Liver (tissue), 9 donors: ENCODE results near the gene ELF4. TPM values are rescaled to one million over a fixed set of nuclear protein-coding genes. Genes with fewer than 3 reads are reported as not detected.
A peak's percentile ranks its signal among the peaks of the same experiment; 100 is the strongest.

Experiments
- DNase-seq: peaks from one replicate; pipeline ENCODE4 v3.0.0-alpha.2; 2017; ENCODE audit warnings: low spot score
- H3K27ac ChIP-seq, 2 donors: one replicate each; pipeline ENCODE4 v1.7.0; 2013; ENCODE audit warnings: inconsistent platforms in 2 of 2, low read length in 2 of 2, control low read depth in 1 of 2, low read depth in 1 of 2, mild to moderate bottlenecking in 1 of 2
- H3K27me3 ChIP-seq, 4 donors: one replicate each; pipeline versions ENCODE4 v1.6.1 to v1.7.0; 2013; ENCODE audit warnings: low read length in 3 of 4, inconsistent platforms in 1 of 4, mild to moderate bottlenecking in 1 of 4, moderate library complexity in 1 of 4; ENCODE audit not compliant: control insufficient read depth in 4 of 4, insufficient read depth in 4 of 4
- H3K36me3 ChIP-seq, 4 donors: one replicate each; pipeline versions ENCODE4 v1.6.1 to v1.7.0; 2013; ENCODE audit warnings: low read length in 3 of 4, mild to moderate bottlenecking in 3 of 4, low read depth in 1 of 4, moderate library complexity in 1 of 4; ENCODE audit not compliant: control insufficient read depth in 4 of 4, insufficient read depth in 3 of 4
- H3K4me1 ChIP-seq, 4 donors: one replicate each; pipeline versions ENCODE4 v1.6.1 to v1.7.0; 2013; ENCODE audit warnings: low read length in 3 of 4, mild to moderate bottlenecking in 3 of 4, moderate library complexity in 1 of 4; ENCODE audit not compliant: control insufficient read depth in 4 of 4, insufficient read depth in 4 of 4
- H3K4me3 ChIP-seq, 3 donors: one replicate each; pipeline versions ENCODE4 v1.6.1 to v1.7.0; 2013; ENCODE audit warnings: low read length in 3 of 3, control low read depth in 1 of 3, low read depth in 1 of 3, mild to moderate bottlenecking in 1 of 3
- H3K9ac ChIP-seq, 2 donors: one replicate each; pipeline ENCODE4 v1.7.0; 2013; ENCODE audit warnings: low read length in 2 of 2, mild to moderate bottlenecking in 2 of 2, moderate library complexity in 2 of 2, control low read depth in 1 of 2, low read depth in 1 of 2
- H3K9me3 ChIP-seq, 4 donors: one replicate each; pipeline versions ENCODE4 v1.6.1 to v1.7.0; 2013; ENCODE audit warnings: low read length in 3 of 4; ENCODE audit not compliant: control insufficient read depth in 4 of 4
- EGR1 ChIP-seq, 2 donors: IDR thresholded peaks; 2 replicates each; pipeline ENCODE4 v1.6.1; 2016 to 2018; ENCODE audit warnings: antibody characterized with exemption in 2 of 2, low read depth in 2 of 2
- FOXA1 ChIP-seq: IDR thresholded peaks from 2 replicates; pipeline ENCODE4 v1.6.1; 2016; ENCODE audit warnings: antibody characterized with exemption
- FOXA2 ChIP-seq: IDR thresholded peaks from 2 replicates; pipeline ENCODE4 v1.6.1; 2016; ENCODE audit warnings: antibody characterized with exemption
- GABPA ChIP-seq, 2 donors: IDR thresholded peaks in 1 of 2; conservative IDR thresholded peaks in 1 of 2; 2 replicates each; pipeline ENCODE4 v1.6.1; 2016; ENCODE audit warnings: antibody characterized with exemption in 2 of 2, mild to moderate bottlenecking in 1 of 2, moderate library complexity in 1 of 2
- HNF4A ChIP-seq, 2 donors: conservative IDR thresholded peaks; 2 replicates each; pipeline ENCODE4 v1.6.1; 2016; ENCODE audit warnings: antibody characterized with exemption in 2 of 2, mild to moderate bottlenecking in 2 of 2
- HNF4G ChIP-seq: IDR thresholded peaks from 2 replicates; pipeline ENCODE4 v1.6.1; 2016; ENCODE audit warnings: antibody characterized with exemption
- JUND ChIP-seq, 2 donors: IDR thresholded peaks; 2 replicates each; pipeline ENCODE4 v1.6.1; 2016; ENCODE audit warnings: antibody characterized with exemption in 2 of 2
- NR2F2 ChIP-seq: IDR thresholded peaks from 2 replicates; pipeline ENCODE4 v1.6.1; 2016; ENCODE audit warnings: antibody characterized with exemption
- RAD21 ChIP-seq, 2 donors: IDR thresholded peaks; 2 replicates each; pipeline ENCODE4 v1.6.1; 2016; ENCODE audit warnings: antibody characterized with exemption in 2 of 2, mild to moderate bottlenecking in 2 of 2
- RXRA ChIP-seq, 2 donors: IDR thresholded peaks; 2 replicates each; pipeline ENCODE4 v1.6.1; 2017 to 2018; ENCODE audit warnings: antibody characterized with exemption in 2 of 2, mild to moderate bottlenecking in 1 of 2
- SP1 ChIP-seq: IDR thresholded peaks from 2 replicates; pipeline ENCODE4 v1.6.1; 2018; ENCODE audit warnings: antibody characterized with exemption, mild to moderate bottlenecking
- TAF1 ChIP-seq: conservative IDR thresholded peaks from 2 replicates; pipeline ENCODE4 v1.6.1; 2016; ENCODE audit warnings: antibody characterized with exemption, mild to moderate bottlenecking
- YY1 ChIP-seq: IDR thresholded peaks from 2 replicates; pipeline ENCODE4 v1.6.1; 2016; ENCODE audit warnings: antibody characterized with exemption, mild to moderate bottlenecking
- WGBS: extraction: QIAGEN DNeasy Blood & Tissue Kit; methylation state at CpG from one replicate; pipeline ENCODE4 v1.1.7; 2013; 5-methylcytosine and 5-hydroxymethylcytosine counted together
- polyA plus RNA-seq, 2 donors: library from polyadenylated mRNA; stranded (reverse) in 1 of 2; unstranded in 1 of 2; fragments of 200-250 nt in 1 of 2; fragments of >200 nt in 1 of 2; fragmentation: Nextera tagmentation in 1 of 2; extraction: Ambion mirVana in 1 of 2; gene quantifications; one replicate each; pipeline versions ENCODE4 v1.2.1 to v1.2.3, GENCODE V29; 2013 to 2015
- total RNA-seq, 2 donors: library from RNA; depleted of rRNA; stranded (reverse); fragments of >200 nt; gene quantifications; one replicate each; pipeline ENCODE4 v1.2.3, GENCODE V29; 2014
- TF ChIP-seq, protein P1 (sequence below): IDR thresholded peaks from 2 replicates; pipeline ENCODE4 v1.6.1; 2016; ENCODE audit warnings: antibody characterized with exemption
- TF ChIP-seq, protein P2 (sequence below): IDR thresholded peaks from 2 replicates; pipeline ENCODE4 v1.6.1; 2016; ENCODE audit warnings: antibody characterized with exemption
- TF ChIP-seq, protein P3 (sequence below): IDR thresholded peaks from 2 replicates; pipeline ENCODE4 v1.6.1; 2016; ENCODE audit warnings: antibody characterized with exemption
- TF ChIP-seq, protein P4 (sequence below): fragments of 150-350 bp; IDR thresholded peaks from 2 replicates; pipeline ENCODE4 v1.5.1; 2017; ENCODE audit warnings: improper control_type of control experiment, low read depth, low read length; ENCODE audit not compliant: missing input control
- TF ChIP-seq, protein P5 (sequence below): IDR thresholded peaks from 2 replicates; pipeline ENCODE4 v1.6.1; 2016; ENCODE audit warnings: antibody characterized with exemption, mild to moderate bottlenecking
- donor health status: healthy.
- donor health status: healthy.
- donor health status: healthy.
- donor health status: healthy.
- donor health status: healthy.

Gene ELF4
- total and polyA plus RNA-seq, 4 donors, result 0.35 to 4.7 (median 1.5) TPM

DNA sequence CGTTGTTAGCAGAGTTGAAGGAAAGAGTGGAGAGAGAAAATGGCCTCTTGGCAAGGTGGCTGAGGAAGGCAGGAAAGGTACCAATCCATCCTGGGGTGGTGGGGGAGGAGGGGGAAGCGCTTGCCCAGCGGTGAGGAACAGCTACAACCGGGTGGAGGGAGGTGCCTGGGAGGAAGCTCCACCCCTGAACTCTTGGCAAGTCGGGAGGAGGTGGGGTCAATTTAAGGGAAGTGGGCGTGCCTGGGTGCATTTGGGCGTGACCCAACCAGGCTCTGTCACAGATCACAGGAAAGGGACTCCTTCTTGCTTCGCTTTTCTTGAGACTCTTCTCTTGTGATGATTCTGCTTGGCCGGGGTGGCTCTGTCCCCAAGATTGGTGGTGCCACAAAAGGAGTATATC, 86.2 kb downstream of the ELF4 start:
- H3K27ac ChIP-seq, result no peak overlapping the region
- 38% methylated on average over 9 of the region's 9 CpGs for WGBS

DNA sequence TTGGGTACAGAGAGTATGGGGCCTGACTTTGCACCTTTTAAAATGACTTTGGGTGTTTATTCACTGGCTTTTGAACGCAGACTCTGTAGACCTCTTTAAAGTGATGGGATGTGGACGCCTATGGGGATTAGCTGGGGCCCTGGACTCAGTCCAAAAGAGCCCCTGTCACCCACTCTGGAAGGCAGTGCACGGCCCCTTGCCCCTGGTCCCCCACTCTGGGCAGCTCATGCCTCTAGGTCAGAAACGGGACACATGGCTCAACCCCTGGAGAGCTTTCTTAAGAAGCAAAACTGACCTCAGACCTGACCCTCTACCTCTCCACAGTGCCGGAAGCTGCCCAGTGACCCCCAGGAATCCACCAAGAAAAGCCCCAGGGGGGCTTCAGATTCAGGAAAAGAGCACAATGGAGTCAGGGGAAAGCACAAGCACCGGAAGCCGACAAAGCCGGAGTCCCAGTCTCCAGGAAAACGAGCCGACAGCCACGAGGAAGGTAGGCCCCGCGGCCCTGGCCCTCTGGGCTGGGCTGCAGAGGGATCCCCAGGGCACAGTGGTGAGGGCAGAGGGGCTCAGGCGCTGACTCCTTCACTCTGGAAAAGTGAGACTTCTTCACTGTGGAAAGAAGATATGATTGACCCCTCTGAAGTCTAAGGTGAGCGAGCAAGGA, 89.5 kb downstream of the ELF4 start:
- Histone ChIP-seq H3K27me3 (no peaks in the 10 kb centered on the region), H3K36me3 (peaks cover 2 to 27% (median 13%) of the 10 kb centered on the region in 4 donors), H3K9me3 (no peaks in the 10 kb centered on the region), H3K4me3 (no peak overlapping the region), H3K4me1 (no peaks in the 10 kb centered on the region), H3K9ac (no peak overlapping the region), H3K27ac (no peak overlapping the region)
- 86% methylated on average over 15 of the region's 15 CpGs for WGBS
- DNase-seq, result no peak
- TF ChIP-seq YY1, result no peak
- TF ChIP-seq, protein P1, sequence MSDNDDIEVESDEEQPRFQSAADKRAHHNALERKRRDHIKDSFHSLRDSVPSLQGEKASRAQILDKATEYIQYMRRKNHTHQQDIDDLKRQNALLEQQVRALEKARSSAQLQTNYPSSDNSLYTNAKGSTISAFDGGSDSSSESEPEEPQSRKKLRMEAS, result no peak
- TF ChIP-seq RXRA (IDR thresholded peaks at IDR 0.05), result no peak
- TF ChIP-seq, protein P2, sequence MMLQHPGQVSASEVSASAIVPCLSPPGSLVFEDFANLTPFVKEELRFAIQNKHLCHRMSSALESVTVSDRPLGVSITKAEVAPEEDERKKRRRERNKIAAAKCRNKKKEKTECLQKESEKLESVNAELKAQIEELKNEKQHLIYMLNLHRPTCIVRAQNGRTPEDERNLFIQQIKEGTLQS, result no peak
- no peak for TF ChIP-seq HNF4G
- no peak for TF ChIP-seq EGR1 (IDR thresholded peaks at IDR 0.05; ENCODE audit: low read depth in 2 of 2)
- no peak for TF ChIP-seq GABPA (IDR thresholded peaks at IDR 0.05 in 1 of 2, conservative IDR thresholded peaks at IDR 0.05 in 1 of 2)
- TF ChIP-seq JUND (IDR thresholded peaks at IDR 0.05), result no peak
- no peak for TF ChIP-seq HNF4A (conservative IDR thresholded peaks at IDR 0.05)
- no peak for TF ChIP-seq SP1
- TF ChIP-seq TAF1, result no peak
- TF ChIP-seq RAD21 (IDR thresholded peaks at IDR 0.05), result no peak
- TF ChIP-seq, protein P3, sequence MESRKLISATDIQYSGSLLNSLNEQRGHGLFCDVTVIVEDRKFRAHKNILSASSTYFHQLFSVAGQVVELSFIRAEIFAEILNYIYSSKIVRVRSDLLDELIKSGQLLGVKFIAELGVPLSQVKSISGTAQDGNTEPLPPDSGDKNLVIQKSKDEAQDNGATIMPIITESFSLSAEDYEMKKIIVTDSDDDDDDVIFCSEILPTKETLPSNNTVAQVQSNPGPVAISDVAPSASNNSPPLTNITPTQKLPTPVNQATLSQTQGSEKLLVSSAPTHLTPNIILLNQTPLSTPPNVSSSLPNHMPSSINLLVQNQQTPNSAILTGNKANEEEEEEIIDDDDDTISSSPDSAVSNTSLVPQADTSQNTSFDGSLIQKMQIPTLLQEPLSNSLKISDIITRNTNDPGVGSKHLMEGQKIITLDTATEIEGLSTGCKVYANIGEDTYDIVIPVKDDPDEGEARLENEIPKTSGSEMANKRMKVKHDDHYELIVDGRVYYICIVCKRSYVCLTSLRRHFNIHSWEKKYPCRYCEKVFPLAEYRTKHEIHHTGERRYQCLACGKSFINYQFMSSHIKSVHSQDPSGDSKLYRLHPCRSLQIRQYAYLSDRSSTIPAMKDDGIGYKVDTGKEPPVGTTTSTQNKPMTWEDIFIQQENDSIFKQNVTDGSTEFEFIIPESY, result no peak
- no peak for TF ChIP-seq FOXA2
- TF ChIP-seq NR2F2, result no peak
- TF ChIP-seq FOXA1, result no peak
- TF ChIP-seq, protein P4, sequence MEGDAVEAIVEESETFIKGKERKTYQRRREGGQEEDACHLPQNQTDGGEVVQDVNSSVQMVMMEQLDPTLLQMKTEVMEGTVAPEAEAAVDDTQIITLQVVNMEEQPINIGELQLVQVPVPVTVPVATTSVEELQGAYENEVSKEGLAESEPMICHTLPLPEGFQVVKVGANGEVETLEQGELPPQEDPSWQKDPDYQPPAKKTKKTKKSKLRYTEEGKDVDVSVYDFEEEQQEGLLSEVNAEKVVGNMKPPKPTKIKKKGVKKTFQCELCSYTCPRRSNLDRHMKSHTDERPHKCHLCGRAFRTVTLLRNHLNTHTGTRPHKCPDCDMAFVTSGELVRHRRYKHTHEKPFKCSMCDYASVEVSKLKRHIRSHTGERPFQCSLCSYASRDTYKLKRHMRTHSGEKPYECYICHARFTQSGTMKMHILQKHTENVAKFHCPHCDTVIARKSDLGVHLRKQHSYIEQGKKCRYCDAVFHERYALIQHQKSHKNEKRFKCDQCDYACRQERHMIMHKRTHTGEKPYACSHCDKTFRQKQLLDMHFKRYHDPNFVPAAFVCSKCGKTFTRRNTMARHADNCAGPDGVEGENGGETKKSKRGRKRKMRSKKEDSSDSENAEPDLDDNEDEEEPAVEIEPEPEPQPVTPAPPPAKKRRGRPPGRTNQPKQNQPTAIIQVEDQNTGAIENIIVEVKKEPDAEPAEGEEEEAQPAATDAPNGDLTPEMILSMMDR, result no peak
- TF ChIP-seq, protein P5, sequence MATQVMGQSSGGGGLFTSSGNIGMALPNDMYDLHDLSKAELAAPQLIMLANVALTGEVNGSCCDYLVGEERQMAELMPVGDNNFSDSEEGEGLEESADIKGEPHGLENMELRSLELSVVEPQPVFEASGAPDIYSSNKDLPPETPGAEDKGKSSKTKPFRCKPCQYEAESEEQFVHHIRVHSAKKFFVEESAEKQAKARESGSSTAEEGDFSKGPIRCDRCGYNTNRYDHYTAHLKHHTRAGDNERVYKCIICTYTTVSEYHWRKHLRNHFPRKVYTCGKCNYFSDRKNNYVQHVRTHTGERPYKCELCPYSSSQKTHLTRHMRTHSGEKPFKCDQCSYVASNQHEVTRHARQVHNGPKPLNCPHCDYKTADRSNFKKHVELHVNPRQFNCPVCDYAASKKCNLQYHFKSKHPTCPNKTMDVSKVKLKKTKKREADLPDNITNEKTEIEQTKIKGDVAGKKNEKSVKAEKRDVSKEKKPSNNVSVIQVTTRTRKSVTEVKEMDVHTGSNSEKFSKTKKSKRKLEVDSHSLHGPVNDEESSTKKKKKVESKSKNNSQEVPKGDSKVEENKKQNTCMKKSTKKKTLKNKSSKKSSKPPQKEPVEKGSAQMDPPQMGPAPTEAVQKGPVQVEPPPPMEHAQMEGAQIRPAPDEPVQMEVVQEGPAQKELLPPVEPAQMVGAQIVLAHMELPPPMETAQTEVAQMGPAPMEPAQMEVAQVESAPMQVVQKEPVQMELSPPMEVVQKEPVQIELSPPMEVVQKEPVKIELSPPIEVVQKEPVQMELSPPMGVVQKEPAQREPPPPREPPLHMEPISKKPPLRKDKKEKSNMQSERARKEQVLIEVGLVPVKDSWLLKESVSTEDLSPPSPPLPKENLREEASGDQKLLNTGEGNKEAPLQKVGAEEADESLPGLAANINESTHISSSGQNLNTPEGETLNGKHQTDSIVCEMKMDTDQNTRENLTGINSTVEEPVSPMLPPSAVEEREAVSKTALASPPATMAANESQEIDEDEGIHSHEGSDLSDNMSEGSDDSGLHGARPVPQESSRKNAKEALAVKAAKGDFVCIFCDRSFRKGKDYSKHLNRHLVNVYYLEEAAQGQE, result no peak

More for the DNA sequence above, 86.2 kb downstream of the ELF4 start:
- Histone ChIP-seq H3K27me3 (no peaks in the 10 kb centered on the region), H3K4me3 (no peak overlapping the region), H3K4me1 (no peaks in the 10 kb centered on the region), H3K36me3 (peaks cover 2 to 35% (median 19%) of the 10 kb centered on the region in 4 donors), H3K9ac (no peak overlapping the region), H3K9me3 (no peaks in the 10 kb centered on the region)
- DNase-seq, result peak; percentile 79
- TF ChIP-seq, protein P5, result no peak
- peak; percentile 31 for TF ChIP-seq SP1
